ENCODE data around the gene FEV.

GRCh38 chr2:218996937-218997336 lies 12.0 kb upstream of the FEV start:
- TF ChIP-seq CTCF (IDR thresholded peaks at IDR 0.05; ENCODE audit: extremely low read depth in 1 of 2, insufficient read depth in 1 of 2, low read depth in 1 of 2, low read length in 2 of 2), result no peak
- no peak for TF ChIP-seq POLR2AphosphoS5 (IDR thresholded peaks at IDR 0.05; ENCODE audit: insufficient read depth, low read depth, low read length)
- no peak for TF ChIP-seq EZH2 (IDR thresholded peaks at IDR 0.05; ENCODE audit: borderline replicate concordance, low read depth, low read length, severe bottlenecking)
- no peak for TF ChIP-seq POLR2A (IDR thresholded peaks at IDR 0.05; ENCODE audit: low read depth, low read length)
- TF ChIP-seq MYC (IDR thresholded peaks at IDR 0.05; ENCODE audit: low read depth, low read length), result no peak
